GM19372 (cell line): ENCODE measurements around the gene FAH.

ENCODE experiments used
- ATAC-seq: cut with Tn5 transposase; IDR thresholded peaks from one replicate; pipeline ENCODE4 v1.9.1; 2021; ENCODE audit warnings: mild to moderate bottlenecking, low read depth, moderate library complexity; ENCODE audit not compliant: unreplicated experiment

Gene FAH

GRCh38 chr15:80228959-80229610 is 76.3 kb downstream of the FAH start:
- no peak for ATAC-seq

DNA sequence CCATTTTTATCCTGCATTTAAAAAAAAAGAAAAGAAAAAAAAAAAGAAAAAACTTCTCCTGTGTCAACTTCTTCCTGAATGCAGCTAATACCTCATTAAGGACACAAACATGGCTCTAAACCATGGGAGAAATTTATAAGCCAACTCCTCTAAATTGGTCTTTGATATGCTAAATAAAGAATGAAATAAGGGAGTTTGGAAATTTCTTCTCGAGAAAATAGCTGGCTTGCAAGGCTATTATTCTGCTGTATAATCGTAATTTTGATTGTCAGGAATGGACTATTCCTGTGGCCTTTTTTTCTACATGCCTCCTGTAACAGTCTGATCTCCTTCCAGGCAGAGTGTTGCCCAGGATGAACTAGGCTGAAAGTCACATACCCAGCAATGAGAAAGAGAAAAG is 78.6 kb downstream of the FAH start:
- ATAC-seq = no peak

DNA sequence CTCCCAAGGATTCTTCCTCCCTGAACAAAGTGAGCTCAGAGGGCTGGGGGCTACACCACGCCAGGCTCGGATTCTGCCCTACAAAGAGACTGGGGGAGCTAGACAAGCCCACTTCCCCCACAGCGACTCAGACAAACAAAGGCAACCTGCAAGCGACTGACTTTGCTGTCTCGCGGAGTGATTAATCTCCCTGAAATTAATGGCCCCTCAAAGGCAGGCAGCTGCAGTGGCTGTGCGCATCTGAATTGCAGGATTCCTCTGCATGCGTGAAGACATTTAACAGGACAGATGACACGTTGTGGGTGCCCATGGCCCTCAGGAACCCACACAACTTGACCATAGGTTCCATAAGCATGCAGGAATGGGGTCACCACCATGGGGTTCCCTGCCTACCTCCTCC is 80.8 kb downstream of the FAH start:
- ATAC-seq = no peak

- no peak for ATAC-seq
Measured at GRCh38 chr15:80234883-80235282, 82.1 kb downstream of the FAH start.
